Caco-2 (cell line): Measurements from ENCODE around the gene MPND. TPM values are rescaled to one million over a fixed set of nuclear protein-coding genes. Genes with fewer than 3 reads are reported as not detected.
A peak's percentile ranks its signal among the peaks of the same experiment; 100 is the strongest.

Experiments
- BruUV-seq: library from RNA; stranded (reverse); fragments of 400-500 nt; replicated peaks from 2 replicates; lab custom pipeline; 2021; lab: Mats Ljungman, UMichigan
- CTCF ChIA-PET: fragments of 300-600 bp; sonication (Branson Sonifier 250); formaldehyde crosslinking; loops from one replicate; lab custom pipeline; 2022; ENCODE audit warnings: antibody characterized with exemption; lab: Charles Lee
- POLR2A ChIA-PET: fragments of 300-600 bp; sonication (Branson Sonifier 250); formaldehyde crosslinking; loops from one replicate; lab custom pipeline; 2022; ENCODE audit warnings: antibody characterized with exemption; lab: Charles Lee
- DNase-seq, 2 experiments: peaks; one replicate each; pipeline versions ENCODE4 v3.0.0 to v3.0.0-alpha.2; 2020 to 2022
- H3K27me3 ChIP-seq: replicated peaks from 2 replicates; pipeline ENCODE4 v1.6.0; 2011; ENCODE audit warnings: low read length; ENCODE audit not compliant: control insufficient read depth, insufficient read depth
- H3K36me3 ChIP-seq: 2 replicates; pipeline ENCODE4 v1.5.1; 2011; ENCODE audit warnings: low read length; ENCODE audit not compliant: control insufficient read depth, insufficient read depth
- H3K4me1 ChIP-seq: fragments of 250-450 bp; sonication (Bioruptor Pico); 2 replicates; pipeline ENCODE4 v1.5.1; 2020; ENCODE audit warnings: mild to moderate bottlenecking
- H3K4me3 ChIP-seq: 2 replicates; pipeline ENCODE4 v1.5.1; 2011; ENCODE audit warnings: low read depth, mild to moderate bottlenecking, control low read depth, low read length
- H3K9me3 ChIP-seq: fragments of 250-450 bp; sonication (Bioruptor Pico); 2 replicates; pipeline ENCODE4 v1.5.1; 2020; ENCODE audit warnings: mild to moderate bottlenecking, moderate library complexity
- H3K27ac Mint-ChIP-seq: one replicate; pipeline ENCODE4 v1.8.0; 2022; ENCODE audit warnings: mixed read lengths; ENCODE audit not compliant: unreplicated experiment
- H3K27me3 Mint-ChIP-seq: one replicate; pipeline ENCODE4 v1.8.0; 2022; ENCODE audit warnings: mixed read lengths; ENCODE audit not compliant: insufficient read depth, unreplicated experiment
- H3K36me3 Mint-ChIP-seq: one replicate; pipeline ENCODE4 v1.8.0; 2022; ENCODE audit warnings: mild to moderate bottlenecking, mixed read lengths; ENCODE audit not compliant: insufficient read depth, unreplicated experiment
- H3K4me1 Mint-ChIP-seq: one replicate; pipeline ENCODE4 v1.8.0; 2022; ENCODE audit warnings: low read depth, mixed read lengths; ENCODE audit not compliant: unreplicated experiment
- H3K4me3 Mint-ChIP-seq: one replicate; pipeline ENCODE4 v1.8.0; 2022; ENCODE audit warnings: mild to moderate bottlenecking, moderate library complexity, mixed read lengths; ENCODE audit not compliant: unreplicated experiment
- H3K9me3 Mint-ChIP-seq: one replicate; pipeline ENCODE4 v1.8.0; 2022; ENCODE audit warnings: mixed read lengths; ENCODE audit not compliant: unreplicated experiment
- CTCF ChIP-seq, 2 experiments: fragments of 200-600 bp in 1 of 2; IDR thresholded peaks; 1 replicate in 1 of 2; 2 replicates in 1 of 2; pipeline versions ENCODE4 v1.5.1 to v1.8.0; 2011 to 2022; ENCODE audit warnings: antibody characterized with exemption in 1 of 2, control low read depth in 1 of 2, inconsistent platforms in 1 of 2, low read depth in 1 of 2, low read length in 1 of 2, mild to moderate bottlenecking in 1 of 2, moderate library complexity in 1 of 2; ENCODE audit not compliant: insufficient read depth in 1 of 2, severe bottlenecking in 1 of 2, unreplicated experiment in 1 of 2
- intact Hi-C: fragments of 100-400 bp; cut with micrococcal nuclease; formaldehyde crosslinking; loops from one replicate; pipeline ENCODE4 v1.10.0; 2022; ENCODE audit not compliant: unreplicated experiment
- total RNA-seq: library from RNA; stranded (reverse); gene quantifications from 2 replicates; pipeline ENCODE4 v1.2.3, GENCODE V29; 2022

MPND gene
- total RNA-seq, 1 experiment from 2014 or later: 35.7 TPM

DNA sequence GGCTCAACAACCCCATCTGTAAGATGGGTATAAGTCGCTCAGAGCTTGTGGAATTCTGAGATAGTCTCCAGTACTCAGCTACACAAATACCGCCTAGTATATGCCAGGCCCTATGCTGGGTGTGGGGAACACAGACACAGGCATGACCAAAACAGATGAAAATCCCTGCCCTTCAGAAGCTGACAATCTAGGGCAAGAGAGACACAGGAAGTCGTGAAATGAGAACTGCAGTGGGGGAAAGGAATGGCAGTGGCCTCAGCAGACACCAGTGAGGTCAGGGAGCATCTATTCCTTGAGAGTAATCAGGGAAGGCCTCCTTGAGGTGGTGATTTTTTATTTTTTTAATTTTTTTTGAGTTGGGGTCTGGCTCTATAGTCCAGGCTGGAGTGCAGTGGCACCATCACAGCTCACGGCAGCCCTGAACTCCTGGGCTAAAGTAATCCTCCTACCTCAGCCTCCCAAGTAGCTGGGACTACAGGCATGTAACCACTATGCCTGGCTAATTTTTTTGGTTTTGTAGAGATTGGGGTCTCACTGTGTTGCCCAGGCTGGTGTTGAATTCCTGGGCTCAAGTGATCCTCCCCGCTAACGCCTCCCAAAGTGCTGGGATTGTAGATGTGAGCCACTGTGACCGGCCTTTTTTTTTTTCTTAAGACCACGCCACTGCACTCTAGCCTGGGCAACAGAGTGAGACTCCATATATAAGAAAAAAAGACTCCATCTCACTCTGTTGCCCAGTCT lies 44.4 kb upstream of the MPND start:
- Mint-ChIP-seq H3K4me3 (no peak overlapping the region), H3K27me3 (no peaks in the 10 kb centered on the region), H3K9me3 (no peaks in the 10 kb centered on the region), H3K36me3 (no peaks in the 10 kb centered on the region), H3K4me1 (peaks cover 10% of the 10 kb centered on the region), H3K27ac (no peak overlapping the region)
- Histone ChIP-seq H3K36me3 (no peaks in the 10 kb centered on the region), H3K4me3 (no peak overlapping the region), H3K9me3 (no peaks in the 10 kb centered on the region), H3K4me1 (no peaks in the 10 kb centered on the region), H3K27me3 (no peaks in the 10 kb centered on the region)
- no TSS peak for BruUV-seq
- no peak for TF ChIP-seq CTCF (IDR thresholded peaks at IDR 0.05; ENCODE audit: insufficient read depth in 1 of 2, low read depth in 1 of 2, low read length in 1 of 2, severe bottlenecking in 1 of 2, unreplicated experiment in 1 of 2)
- ChIA-PET CTCF (no interaction called here), POLR2A (no interaction called here)
- intact Hi-C loops: no loop called here
- no peak for DNase-seq

DNA sequence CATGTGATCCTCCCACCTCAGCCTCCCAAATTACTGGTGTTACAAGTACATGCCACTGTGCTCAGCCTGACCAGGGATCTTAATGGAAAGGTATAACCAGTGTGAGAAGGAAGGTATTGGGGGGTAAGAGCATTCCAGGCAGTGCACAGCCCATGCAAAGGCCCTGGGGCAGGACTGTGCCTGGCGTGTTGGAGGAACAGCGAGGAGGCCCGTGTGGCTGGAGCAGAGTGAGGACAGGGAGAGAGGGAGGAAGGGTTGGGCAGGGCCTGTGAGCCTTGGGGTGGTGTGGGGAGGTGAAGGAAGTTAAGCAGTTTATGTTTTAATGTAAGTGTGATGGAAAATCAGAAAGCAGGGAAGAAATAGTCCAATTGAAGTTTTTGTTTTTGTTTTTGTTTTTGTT lies 42.8 kb upstream of the MPND start:
- H3K9me3 ChIP-seq: no peaks in the 10 kb centered on the region
- POLR2A ChIA-PET: no interaction called here
- H3K4me1 Mint-ChIP-seq: peaks cover 10% of the 10 kb centered on the region
- CTCF ChIA-PET: no interaction called here
- H3K4me3 Mint-ChIP-seq: no peak overlapping the region
- intact Hi-C loops: no loop called here
- no peak overlapping the region for H3K27ac Mint-ChIP-seq
- no peaks in the 10 kb centered on the region for H3K9me3 Mint-ChIP-seq
- no peaks in the 10 kb centered on the region for H3K36me3 ChIP-seq
- no peaks in the 10 kb centered on the region for H3K4me1 ChIP-seq
- no peaks in the 10 kb centered on the region for H3K27me3 ChIP-seq
- no peak for TF ChIP-seq CTCF (IDR thresholded peaks at IDR 0.05; ENCODE audit: insufficient read depth in 1 of 2, low read depth in 1 of 2, low read length in 1 of 2, severe bottlenecking in 1 of 2, unreplicated experiment in 1 of 2)
- H3K27me3 Mint-ChIP-seq: no peaks in the 10 kb centered on the region
- DNase-seq: no peak
- no peaks in the 10 kb centered on the region for H3K36me3 Mint-ChIP-seq
- no TSS peak for BruUV-seq
- H3K4me3 ChIP-seq: no peak overlapping the region

DNA sequence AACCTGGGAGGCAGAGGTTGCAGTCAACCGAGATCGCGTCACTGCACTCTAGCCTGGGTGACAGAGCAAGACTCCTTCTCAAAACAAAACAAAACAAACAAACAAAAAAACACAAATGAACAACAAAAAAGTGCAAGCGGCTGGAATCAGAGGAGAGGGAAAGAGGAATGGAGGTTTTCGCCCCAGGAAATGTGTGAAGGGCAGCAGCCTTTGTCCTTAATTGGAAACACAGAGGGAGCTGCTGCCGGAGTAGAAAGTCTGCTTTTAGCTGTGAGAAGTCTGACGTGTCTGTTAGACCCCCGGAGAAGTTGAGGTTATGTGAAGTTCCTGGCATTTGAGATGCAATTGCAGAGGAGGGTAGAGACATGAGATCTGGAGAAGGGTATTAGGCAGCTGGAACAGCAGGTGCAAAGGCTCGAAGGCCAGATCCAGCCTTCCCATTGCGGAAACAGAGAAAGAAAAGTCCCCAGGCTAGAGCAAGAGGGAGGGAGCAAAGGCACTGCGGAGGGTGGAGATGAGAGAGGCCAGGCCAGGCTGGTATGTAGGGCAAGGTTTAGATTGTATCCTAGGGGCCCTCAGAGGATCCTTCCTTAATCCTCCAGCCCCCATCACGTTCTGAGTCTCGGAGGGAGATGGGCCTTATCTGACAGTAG lies 41.6 kb upstream of the MPND start:
- Mint-ChIP-seq H3K9me3 (no peaks in the 10 kb centered on the region), H3K36me3 (no peaks in the 10 kb centered on the region), H3K4me3 (no peak overlapping the region), H3K4me1 (peaks cover 10% of the 10 kb centered on the region), H3K27me3 (no peaks in the 10 kb centered on the region), H3K27ac (peak overlapping the region; percentile 8)
- Histone ChIP-seq H3K4me3 (no peak overlapping the region), H3K36me3 (no peaks in the 10 kb centered on the region), H3K27me3 (no peaks in the 10 kb centered on the region), H3K9me3 (no peaks in the 10 kb centered on the region), H3K4me1 (no peaks in the 10 kb centered on the region)
- no TSS peak for BruUV-seq
- no peak for TF ChIP-seq CTCF (IDR thresholded peaks at IDR 0.05; ENCODE audit: insufficient read depth in 1 of 2, low read depth in 1 of 2, low read length in 1 of 2, severe bottlenecking in 1 of 2, unreplicated experiment in 1 of 2)
- DNase-seq: no peak
- intact Hi-C loops: no loop called here
- ChIA-PET POLR2A (no interaction called here), CTCF (interaction anchor here (0.6 kb wide), 1 partner anchor 93 kb away, joined by 5 read pairs; no protein-coding TSS in a partner anchor)
